Panc1 (cell line): ENCODE results near the gene S100A4. TPM values are rescaled to one million over a fixed set of nuclear protein-coding genes. Genes with fewer than 3 reads are reported as not detected.

Source experiments
- ATAC-seq: fragments of 200-7000 bp; cut with Tn5 transposase; 2 replicates; pipeline ENCODE4 v1.9.1; 2020; ENCODE audit warnings: mild to moderate bottlenecking, moderate library complexity
- BruUV-seq: library from RNA; stranded (reverse); fragments of 400-500 nt; replicated peaks from 2 replicates; lab custom pipeline; 2021; lab: Mats Ljungman, UMichigan
- CTCF ChIA-PET: fragments of 300-600 bp; sonication (Branson Sonifier 250); formaldehyde crosslinking; loops from one replicate; lab custom pipeline; 2022; ENCODE audit warnings: antibody characterized with exemption; lab: Charles Lee
- POLR2A ChIA-PET: fragments of 300-600 bp; sonication (Branson Sonifier 250); formaldehyde crosslinking; loops from one replicate; lab custom pipeline; 2022; ENCODE audit warnings: antibody characterized with exemption; lab: Charles Lee
- DNase-seq: peaks from one replicate; pipeline ENCODE4 v3.0.0-alpha.2; 2010; ENCODE audit warnings: low read depth, low spot score
- H3K27ac ChIP-seq: 2 replicates; pipeline ENCODE4 v1.5.1; 2011; ENCODE audit warnings: mild to moderate bottlenecking, low read length, inconsistent platforms
- H3K27me3 ChIP-seq: fragments of 200-500 bp; sonication (Bioruptor generic); 2 replicates; pipeline ENCODE4 v1.6.0; 2014; ENCODE audit warnings: low read length, inconsistent platforms; ENCODE audit not compliant: control insufficient read depth, insufficient read depth
- H3K36me3 ChIP-seq: fragments of 200-500 bp; sonication (Bioruptor generic); 2 replicates; pipeline ENCODE4 v1.5.1; 2014; ENCODE audit warnings: inconsistent platforms, mild to moderate bottlenecking, low read length, moderate library complexity; ENCODE audit not compliant: control insufficient read depth, insufficient read depth
- H3K4me1 ChIP-seq: 2 replicates; pipeline ENCODE4 v1.5.1; 2011; ENCODE audit warnings: inconsistent platforms, mild to moderate bottlenecking, low read length, moderate library complexity; ENCODE audit not compliant: control insufficient read depth, insufficient read depth
- H3K4me3 ChIP-seq, 2 experiments: 2 replicates each; pipeline ENCODE4 v1.5.1; 2011 to 2012; ENCODE audit warnings: low read depth in 2 of 2, low read length in 2 of 2, mild to moderate bottlenecking in 2 of 2, inconsistent platforms in 1 of 2, moderate library complexity in 1 of 2
- H3K9me3 ChIP-seq: fragments of 200-500 bp; sonication (Bioruptor generic); 2 replicates; pipeline ENCODE4 v1.5.1; 2014; ENCODE audit warnings: low read depth, mild to moderate bottlenecking, inconsistent platforms, low read length, moderate library complexity; ENCODE audit not compliant: control insufficient read depth, insufficient read depth
- CTCF ChIP-seq: fragments of 450-650 bp; IDR thresholded peaks from 2 replicates; pipeline ENCODE4 v1.5.1; 2017; ENCODE audit warnings: mild to moderate bottlenecking
- POLR2AphosphoS5 ChIP-seq: IDR thresholded peaks from 2 replicates; pipeline ENCODE4 v1.6.1; 2012; ENCODE audit warnings: mild to moderate bottlenecking, low read depth, low read length, moderate library complexity
- REST ChIP-seq, 2 experiments: IDR thresholded peaks; 2 replicates each; pipeline ENCODE4 v1.6.1; 2011 to 2012; ENCODE audit warnings: low read depth in 2 of 2, control low read depth in 1 of 2, low read length in 1 of 2, mild to moderate bottlenecking in 1 of 2, moderate library complexity in 1 of 2; ENCODE audit not compliant: insufficient read depth in 1 of 2
- SIN3A ChIP-seq: IDR thresholded peaks from 2 replicates; pipeline ENCODE4 v1.6.1; 2012; ENCODE audit warnings: low read depth, mild to moderate bottlenecking, low read length, moderate library complexity, borderline replicate concordance; ENCODE audit not compliant: insufficient read depth
- TCF7L2 ChIP-seq: IDR thresholded peaks from 2 replicates; pipeline ENCODE4 v1.6.1; 2011; ENCODE audit warnings: mild to moderate bottlenecking, low read depth, low read length, inconsistent platforms
- in situ Hi-C: cut with HindIII; loops from 2 replicates; pipeline ENCODE4 v1.10.0; 2016; ENCODE audit warnings: low sequenced_read_pairs, low pct_unique_long_range_greater_than_20kb
- intact Hi-C: fragments of 100-400 bp; cut with micrococcal nuclease; formaldehyde crosslinking; loops from one replicate; pipeline ENCODE4 v1.10.0; 2022; ENCODE audit not compliant: unreplicated experiment
- total RNA-seq: library from RNA; stranded (reverse); gene quantifications from one replicate; pipeline ENCODE4 v1.2.1, GENCODE V29; 2021; ENCODE audit not compliant: unreplicated experiment

S100A4 gene
- total RNA-seq, 1 experiment from 2014 or later, result 773 TPM

- peak overlapping the region; percentile 100 for H3K27ac ChIP-seq
- H3K4me3 ChIP-seq, result peak overlapping the region in 1 of 2 experiments; percentile 18; a peak in 1 of 4 replicates
- TF ChIP-seq POLR2AphosphoS5 (peak; percentile 91), TCF7L2 (no peak), SIN3A (peak; percentile 74; the same call in 1 of the 2 replicates), CTCF (no peak), REST (IDR thresholded peaks at IDR 0.05; ENCODE audit: insufficient read depth in 1 of 2, low read depth in 2 of 2, low read length in 1 of 2) (no peak)
- DNase-seq, result peak; percentile 94
- in situ Hi-C loops, result no loop called here
- H3K27me3 ChIP-seq, result no peaks in the 10 kb centered on the region
- ATAC-seq, result peak; percentile 90
- H3K36me3 ChIP-seq, result no peaks in the 10 kb centered on the region
- peaks cover 56% of the 10 kb centered on the region for H3K4me1 ChIP-seq
- TSS peak; percentile 99 for BruUV-seq
- intact Hi-C loops, result no loop called here
- CTCF ChIA-PET, result interaction anchor here (0.6 to 1.6 kb wide), 6 partner anchors 22 to 56 kb away, joined by 4 to 7 read pairs (median 6); partner anchors contain the start of gene S100A6
- POLR2A ChIA-PET, result interaction anchor here (0.6 to 2.0 kb wide), 4 partner anchors 22 to 71 kb away, joined by 3 to 9 read pairs (median 3); partner anchors contain the start of gene CHTOP
- H3K9me3 ChIP-seq, result no peaks in the 10 kb centered on the region
Observed at GRCh38 chr1:153566414-153567371, 21.1 kb upstream of the S100A4 start.

GRCh38 chr1:153565529-153566374, 20.1 kb upstream of the S100A4 start, which contains the start of gene S100A2:
Gene S100A2, minus strand, starts transcription at chr1:153565844. Its CDS starts 1,967 bp downstream, at chr1:153563877.
- Histone ChIP-seq H3K4me3 (no peak within 1 kb of the TSS), H3K27me3 (no peaks in the 10 kb centered on the region), H3K4me1 (peaks cover 56% of the 10 kb centered on the region), H3K9me3 (no peaks in the 10 kb centered on the region), H3K27ac (peak within 1 kb of the TSS; percentile 100), H3K36me3 (no peaks in the 10 kb centered on the region)
- POLR2A ChIA-PET, result interaction anchor here (0.5 to 2.0 kb wide), 7 partner anchors 21 to 1585 kb away, joined by 3 to 9 read pairs (median 3); partner anchors contain the start of gene CHTOP
- ATAC-seq, result peak; percentile 66
- CTCF ChIA-PET, result interaction anchor here (0.6 to 1.6 kb wide), 6 partner anchors 21 to 55 kb away, joined by 4 to 7 read pairs (median 6); partner anchors contain the start of gene S100A6
- intact Hi-C loops, result no loop called here
- in situ Hi-C loops, result no loop called here
- TF ChIP-seq POLR2AphosphoS5 (peak; percentile 26; the same call in 1 of the 2 replicates), REST (IDR thresholded peaks at IDR 0.05; ENCODE audit: insufficient read depth in 1 of 2, low read depth in 2 of 2, low read length in 1 of 2) (no peak)
- BruUV-seq, result no TSS peak
- DNase-seq, result peak; percentile 85
